NCI-H1417 (cell line): Measurements from ENCODE around the gene ITLN1.

ENCODE experiments used
- DNase-seq, 3 experiments: peaks; one replicate each; lab custom pipeline; 2025; lab: John Stamatoyannopoulos, UW

The ITLN1 gene

DNA sequence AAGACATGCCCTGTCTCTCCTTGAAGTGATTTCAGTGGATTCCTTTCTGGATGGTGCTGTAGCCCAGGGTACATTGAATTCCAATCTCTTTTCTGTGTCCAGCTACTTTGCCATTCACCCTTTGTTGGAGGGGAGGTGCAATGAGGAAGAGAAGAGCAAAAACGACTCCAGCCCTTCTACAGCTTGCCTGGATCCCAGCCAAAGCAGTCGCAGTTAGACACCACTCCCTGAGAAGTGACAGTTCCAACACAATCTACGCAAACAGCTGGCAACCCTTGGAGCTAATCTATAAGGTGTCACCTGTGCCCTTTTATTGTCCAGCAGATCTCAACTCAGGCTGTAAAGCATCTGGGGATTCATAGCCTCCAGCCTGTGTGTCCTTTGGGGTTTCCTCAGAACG lies 26.9 kb downstream of the ITLN1 start:
- DNase-seq: peak in 1 of 3 experiments; percentile 27

DNA sequence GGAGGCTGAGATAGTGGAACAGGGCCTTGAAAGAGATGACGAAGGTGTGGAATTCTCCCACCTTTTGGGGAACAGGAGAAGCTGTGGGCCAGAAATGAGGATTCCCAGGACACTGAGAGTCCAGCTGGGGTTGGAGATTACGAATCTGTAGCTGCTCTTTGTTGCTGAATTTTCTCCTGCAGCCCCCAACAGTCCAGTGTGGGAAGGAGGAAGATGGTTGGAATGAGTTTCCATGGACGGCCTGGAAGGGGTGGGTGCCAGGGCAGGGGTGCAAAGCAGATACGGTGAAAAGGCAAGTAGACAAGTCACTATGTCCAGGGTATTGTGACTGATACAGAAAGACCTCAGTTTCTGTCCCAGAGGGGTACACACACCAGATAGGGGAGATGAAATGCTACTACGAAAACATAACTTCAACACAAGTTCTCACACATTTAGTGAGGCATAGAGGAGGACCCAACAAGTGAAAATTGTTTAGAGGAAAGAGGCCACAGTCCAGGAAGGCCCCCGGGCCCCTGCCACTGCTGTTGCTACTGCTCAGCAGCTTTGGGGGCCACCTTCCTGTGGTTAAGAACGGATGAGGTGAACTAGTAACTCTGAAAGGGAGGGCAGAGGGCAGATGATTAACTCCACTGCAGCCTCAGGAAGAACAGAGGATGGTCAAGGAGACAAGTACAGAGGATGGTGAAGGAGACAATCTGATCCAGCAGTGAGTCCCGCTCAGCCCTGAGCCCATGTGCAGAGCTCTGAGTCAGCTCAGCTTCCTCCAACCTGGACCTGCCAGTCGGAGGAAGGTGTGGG lies 29.6 kb downstream of the ITLN1 start:
- DNase-seq: no peak

DNA sequence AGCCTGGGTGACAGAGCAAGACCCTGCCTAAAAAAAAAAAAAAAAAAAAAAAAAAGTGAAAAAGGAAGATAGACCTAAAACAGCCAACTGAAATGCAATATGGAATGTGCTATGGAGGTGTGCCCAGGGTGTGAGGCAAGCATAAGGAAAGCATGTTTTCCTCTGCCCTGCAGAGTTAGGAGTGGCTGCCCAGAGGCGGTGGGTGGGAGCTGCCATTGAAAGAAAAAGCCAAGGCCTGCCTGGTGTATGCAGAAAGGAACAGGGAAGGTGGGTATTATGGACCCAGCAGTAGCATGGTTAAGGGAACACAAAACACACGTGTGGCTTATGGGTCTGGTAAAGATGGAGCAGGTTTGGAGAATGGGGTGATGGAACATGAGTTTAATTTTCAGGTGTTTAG lies 31.2 kb downstream of the ITLN1 start:
- no peak for DNase-seq

DNA sequence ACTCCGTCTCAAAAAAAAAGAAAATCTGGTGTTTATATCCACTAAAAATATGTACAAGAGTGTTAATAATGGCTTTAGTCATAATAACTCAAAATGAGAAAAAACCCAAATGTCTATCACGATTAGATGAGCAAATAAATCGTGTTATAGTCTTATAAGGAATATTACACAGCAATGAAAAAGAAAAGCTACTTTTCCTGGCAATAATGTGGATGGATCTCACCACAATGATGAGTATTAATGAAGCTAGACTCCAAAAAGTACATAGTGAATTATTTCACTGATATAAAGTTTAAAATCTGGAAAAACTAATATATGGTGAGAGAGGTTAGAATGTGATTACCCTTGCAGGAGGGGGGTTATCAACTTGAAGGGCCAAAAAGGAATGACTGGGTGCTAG lies 32.0 kb downstream of the ITLN1 start:
- no peak for DNase-seq

DNA sequence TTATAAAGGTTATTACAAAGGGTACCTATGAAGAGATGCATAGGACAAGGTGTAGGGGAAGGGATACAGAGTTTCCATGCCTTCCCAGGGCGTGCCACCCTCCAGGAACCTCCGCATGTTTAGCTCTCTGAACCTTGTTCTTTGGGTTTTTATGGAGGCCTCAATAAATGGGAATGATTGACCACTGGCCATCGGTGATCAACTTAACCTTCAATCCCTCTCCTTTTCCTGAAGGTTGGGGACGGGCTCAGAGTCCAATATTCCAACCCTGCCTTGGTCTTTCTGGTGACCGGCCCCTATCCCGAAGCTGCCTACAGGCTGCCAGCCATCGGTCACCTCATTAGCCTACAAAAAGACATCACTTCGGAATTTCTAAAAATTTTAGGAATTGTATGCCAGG lies 34.0 kb downstream of the ITLN1 start:
- DNase-seq: no peak

DNA sequence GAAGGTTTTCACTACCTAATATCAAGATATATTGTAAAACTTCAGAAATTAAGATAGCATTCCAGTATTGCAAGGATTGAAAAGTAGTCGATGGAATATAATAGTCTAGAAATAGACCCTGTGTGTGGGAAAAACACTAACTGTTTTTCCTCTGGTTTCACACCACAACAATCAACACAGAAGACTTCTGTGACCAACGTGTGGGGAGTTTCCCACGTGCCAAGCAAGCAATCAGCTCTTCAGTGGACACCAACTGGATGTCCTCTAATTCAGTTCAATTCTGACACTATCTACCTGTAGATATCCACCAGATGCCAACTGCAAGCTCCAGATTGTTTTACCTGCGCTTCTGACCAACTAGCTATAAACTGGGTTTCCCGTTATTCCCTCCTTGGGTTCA lies 34.4 kb downstream of the ITLN1 start:
- no peak for DNase-seq

DNA sequence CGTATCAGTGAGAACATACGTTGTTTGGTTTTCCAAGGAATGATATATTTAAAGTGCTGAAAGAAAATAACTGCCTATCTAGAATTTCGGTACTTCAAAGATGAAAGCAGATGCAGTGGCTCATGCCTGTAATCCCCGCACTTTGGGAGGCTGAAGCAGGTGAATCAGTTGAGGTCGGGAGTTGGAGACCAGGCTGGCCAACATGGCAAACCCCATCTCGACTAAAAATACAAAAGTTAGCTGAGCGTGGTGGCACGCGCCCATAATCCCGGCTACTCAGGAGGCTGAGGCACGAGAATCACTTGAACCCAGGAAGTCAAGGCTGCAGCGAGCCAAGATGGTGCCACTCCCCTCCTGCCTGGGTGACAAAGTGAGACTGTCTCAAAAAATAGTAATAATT lies 38.7 kb downstream of the ITLN1 start:
- DNase-seq: no peak

DNA sequence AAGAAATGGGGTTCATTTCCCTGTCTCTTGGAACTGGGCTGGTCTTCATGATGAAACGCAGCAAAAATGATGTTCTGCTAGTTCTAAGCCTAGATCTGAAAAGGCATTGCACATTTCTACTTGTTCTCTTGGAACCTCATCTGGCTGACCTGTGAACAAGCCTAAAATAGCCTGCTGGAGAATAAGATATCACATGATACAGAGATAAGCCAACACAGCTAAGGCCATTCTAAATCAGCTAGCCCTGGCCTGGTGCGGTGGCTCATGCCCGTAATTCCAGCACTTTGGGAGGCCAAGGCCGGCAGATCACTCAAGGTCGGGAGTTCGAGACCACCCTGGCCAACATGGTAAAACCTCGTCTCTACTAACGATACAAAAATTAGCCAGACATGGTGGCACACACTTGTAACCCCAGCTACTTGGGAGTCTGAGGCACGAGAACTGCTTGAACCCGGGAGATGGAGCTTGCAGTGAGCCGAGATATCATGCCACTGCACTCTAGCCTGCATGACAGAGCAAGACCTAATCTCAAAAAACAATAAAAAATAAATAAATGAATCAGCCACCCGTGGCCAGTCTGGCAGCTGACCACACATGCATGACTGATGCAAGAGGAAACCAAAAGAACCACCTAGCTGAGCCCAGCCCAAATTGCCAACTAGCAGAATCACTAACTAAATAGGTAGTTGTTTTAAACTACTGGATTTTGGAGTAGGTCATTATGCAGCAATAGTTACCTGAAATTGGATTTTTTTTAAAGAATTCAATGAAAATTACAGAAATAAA lies 40.3 kb downstream of the ITLN1 start:
- DNase-seq: no peak

DNA sequence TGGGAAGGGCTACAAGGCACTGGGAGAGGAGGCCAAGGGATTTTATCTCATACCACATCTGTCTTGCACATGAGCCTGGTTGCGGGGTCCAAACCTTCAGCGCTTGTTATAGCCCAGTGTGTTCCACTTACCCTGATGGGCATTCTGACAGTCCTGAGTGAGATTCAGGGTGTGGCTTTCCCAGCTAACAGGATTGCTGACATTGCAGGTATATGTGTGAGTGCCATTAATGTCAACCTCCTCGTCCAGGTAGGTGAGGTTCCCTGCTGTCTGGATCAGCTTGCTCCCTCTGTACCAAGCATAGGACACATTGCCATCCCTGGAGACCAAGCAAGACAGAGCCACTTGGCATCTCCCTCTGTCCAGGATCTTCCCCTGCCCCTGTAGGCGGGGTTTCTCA lies 43.9 kb downstream of the ITLN1 start:
- no peak for DNase-seq

DNA sequence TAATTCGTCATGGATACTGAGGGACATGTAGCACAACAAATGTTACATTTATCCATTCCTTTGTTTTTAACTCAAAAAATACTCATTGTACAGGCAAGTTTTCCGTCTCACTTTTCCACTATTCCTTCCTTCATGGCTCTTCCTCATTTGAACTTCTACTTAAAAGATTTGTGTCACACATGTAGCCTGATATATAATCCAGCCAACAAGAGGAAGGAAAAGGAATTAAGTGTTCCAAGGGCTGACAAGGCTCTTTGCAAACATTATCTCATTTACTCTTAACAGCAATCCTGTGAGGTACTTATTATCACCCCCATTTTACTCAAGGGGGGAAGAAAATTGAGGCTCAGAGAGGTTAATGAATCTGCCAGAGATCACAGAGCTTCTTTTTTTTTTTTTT lies 45.2 kb downstream of the ITLN1 start:
- DNase-seq: no peak

DNA sequence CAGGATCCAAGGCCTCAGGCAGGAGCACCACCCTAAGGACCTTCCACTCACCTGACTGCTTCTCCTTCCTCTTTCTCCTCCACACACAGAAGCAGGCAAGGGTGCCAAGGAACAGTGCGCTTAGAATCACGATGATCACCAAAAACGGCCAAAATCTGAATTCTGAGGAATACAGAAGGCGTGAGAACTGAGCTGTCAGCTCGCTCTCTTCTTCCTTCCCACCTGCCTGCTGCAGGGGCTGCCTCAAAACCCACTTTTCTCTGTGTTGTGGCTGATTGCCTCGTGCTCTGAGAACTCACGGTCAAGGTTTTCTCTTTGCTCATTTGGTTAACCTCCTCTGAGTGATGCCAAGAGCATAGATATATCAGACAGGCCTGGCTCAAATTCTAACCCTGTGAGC lies 46.1 kb downstream of the ITLN1 start:
- DNase-seq: no peak

DNA sequence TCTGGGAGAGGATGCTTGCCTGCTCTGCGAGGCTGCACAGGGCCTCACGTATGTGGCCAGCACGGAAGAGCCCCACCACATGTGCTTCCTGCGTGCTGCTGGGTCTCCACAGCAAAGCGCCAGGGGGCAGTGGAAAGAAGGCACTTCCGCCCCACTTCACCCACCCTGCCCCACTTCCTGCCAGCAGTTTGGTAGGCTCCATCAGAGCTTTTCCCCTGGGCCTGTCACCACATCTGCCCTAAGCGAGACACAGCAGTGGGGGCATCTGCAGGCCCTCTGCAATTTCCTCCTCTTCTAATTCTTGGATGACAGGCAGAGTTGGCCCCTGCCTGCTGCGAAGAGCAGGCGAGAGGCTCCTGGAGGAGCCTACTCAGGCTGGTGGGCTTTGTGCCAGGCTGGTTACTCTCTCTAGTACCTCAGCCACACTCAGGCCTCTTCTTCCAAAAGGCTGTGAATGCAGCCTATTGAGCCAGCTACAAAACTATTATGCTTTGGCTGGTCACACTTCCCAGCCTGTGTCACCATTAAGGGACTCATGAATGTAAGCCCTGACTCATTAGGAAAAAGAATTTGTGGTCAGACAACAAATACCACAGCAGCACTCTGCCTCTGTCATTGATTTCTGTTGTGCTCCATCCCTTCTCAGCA lies 47.3 kb downstream of the ITLN1 start:
- peak in 1 of 3 experiments; percentile 73 for DNase-seq

DNA sequence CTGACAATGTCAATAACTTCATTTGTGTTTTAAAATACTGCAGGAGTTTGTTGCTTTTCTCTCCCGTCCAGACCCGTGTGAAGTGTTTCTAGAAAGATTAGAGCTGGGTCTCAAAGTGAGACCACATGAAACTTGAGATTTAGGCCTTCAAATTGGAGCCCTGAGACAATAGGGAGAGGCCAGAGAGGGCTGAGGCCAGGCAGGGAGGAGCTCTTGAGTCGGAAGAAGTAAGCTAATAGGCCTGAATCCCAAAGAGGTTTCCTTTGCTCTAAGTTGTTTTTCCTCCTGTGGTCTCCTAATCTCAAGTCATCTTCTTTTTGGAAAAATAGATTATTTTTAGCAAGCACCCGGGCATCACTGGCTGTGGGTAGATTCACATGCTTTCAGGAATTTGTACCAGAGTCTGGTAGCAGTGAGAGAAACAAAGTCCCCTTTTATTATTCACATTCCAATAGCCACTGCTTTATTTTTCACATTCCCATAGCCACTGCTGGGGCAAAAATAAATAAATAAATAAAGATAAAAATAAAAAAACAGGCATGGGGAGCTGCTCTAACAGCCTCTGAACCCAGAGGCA lies 47.9 kb downstream of the ITLN1 start:
- DNase-seq: peak in 1 of 3 experiments; percentile 17

DNA sequence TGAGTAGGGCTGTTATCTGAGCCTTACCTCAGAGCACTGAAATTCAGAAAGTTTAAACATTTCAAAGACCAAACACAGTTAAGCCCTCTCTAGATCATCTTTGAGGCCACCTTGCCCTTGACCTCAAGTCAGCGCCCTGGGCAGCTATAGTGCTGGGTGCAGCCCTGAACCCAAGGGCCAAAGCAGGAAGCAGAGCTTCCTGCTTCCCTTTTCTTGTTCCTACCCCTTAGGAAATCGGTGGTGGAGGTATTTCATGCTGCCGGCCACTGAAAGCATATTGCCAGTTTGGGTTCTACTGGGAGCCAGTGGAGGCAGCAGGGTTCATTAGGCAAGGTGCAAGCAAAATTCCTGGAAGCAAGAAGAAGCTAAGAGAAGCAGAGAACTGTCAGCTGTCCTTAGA lies 48.4 kb downstream of the ITLN1 start:
- DNase-seq: no peak

DNA sequence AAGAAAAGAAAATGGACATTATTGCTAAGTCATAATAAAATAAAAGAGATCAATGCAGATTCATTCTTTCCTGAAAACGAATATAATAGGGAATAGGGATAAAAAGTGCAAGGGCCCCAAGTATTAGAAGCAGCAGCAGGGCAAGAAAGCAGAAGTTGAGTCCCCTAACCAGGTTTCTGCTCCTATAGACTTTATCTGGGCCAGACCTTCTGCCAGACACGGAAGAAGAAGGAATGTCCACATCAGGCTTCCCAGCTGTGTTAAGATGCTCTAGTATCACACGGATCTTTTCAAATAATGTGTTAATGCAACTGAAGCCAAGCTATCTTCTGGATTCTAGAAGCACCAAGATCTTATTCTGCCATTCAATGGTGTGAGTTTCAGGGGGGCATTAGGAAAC lies 49.2 kb downstream of the ITLN1 start:
- DNase-seq: no peak

DNA sequence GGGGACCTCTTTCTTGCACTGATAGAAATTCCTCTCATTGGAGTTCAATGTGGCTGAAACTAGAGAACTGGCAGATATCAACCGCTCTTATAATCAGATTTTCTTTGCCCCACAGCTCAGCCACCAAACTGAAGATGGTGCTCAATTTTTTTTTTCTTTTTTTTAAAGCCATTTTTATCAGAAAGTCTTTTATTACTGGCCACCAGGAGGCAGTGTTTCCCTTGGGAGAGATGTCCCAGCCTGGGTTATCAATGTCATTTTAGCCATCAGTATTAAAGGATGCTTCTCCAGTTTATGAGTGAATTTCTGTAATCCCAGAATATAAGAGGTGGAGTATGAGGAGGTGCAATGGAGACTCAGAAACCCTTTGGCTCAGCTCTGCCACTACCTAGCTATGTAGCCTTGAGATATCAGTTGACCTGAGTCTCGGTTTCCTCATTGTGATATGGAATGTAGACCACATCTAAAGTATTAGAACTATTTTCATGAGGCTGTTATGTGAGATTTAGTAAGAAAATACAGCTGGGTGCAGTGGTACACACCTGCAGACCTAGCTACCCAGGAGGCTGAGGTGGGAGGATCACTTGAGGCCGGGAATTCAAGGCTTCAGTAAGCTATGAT lies 49.9 kb downstream of the ITLN1 start:
- DNase-seq: peak in 2 of 3 experiments; percentile 36 to 81

DNA sequence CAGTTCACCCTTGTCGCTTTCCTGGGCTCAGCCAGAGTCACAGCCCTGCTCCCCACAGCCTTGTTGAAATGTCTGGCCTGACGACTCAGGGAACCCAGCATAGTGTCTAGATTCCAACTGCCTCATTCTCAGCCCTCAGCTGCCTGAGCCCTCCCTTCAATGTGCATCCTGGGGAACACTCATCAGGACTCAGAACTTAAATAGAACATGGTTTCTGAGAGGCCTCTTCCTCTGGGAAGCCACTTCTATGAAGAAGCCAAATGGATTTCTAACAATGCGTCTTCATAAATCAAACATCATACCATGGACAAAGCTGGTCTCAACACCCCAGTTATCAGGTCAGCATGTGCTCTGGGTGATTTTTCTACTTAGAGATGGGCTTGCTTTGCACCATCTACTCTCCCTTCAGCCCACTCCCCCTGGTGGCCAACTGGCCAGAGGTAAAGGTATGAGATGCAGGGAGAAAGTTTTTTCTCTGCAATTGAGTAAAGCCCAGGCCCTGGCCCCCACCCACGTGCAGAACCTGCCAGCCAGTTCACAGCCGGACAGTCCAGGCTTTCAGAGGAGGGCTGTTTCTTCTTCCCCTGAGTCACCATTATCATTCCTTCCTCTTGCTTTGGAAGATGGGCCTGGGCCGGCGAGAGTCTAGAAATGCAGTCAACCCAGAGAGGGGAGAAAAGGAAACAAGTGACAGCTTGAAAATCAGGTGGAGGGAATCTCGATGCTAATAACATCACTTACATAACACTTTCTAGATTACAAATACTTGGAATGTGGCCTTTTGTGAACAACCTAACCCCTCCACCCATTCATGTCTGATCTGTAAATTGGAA lies 54.4 kb downstream of the ITLN1 start:
- peak; percentile 8 to 85 (median 44) for DNase-seq

DNA sequence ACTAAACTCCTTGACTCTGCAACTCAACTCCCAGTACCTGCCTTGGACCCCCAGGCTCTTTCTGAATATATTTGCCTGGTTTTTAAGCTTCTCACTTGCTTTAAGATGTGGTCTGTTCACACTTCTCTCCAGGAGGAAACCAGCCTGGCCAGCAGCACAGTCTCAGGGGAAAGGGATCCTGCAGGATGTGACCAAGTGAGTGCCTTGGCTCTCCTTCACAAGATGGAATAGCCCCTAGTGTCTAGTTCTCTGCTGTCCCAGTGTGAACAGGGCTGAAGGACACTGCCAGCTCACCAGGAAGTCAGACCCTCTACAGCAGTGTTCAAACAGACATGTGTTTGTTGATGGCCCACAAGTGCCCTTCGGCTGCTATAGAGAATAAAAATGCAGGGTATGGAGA lies 55.2 kb downstream of the ITLN1 start:
- DNase-seq: peak in 1 of 3 experiments; percentile 60

DNA sequence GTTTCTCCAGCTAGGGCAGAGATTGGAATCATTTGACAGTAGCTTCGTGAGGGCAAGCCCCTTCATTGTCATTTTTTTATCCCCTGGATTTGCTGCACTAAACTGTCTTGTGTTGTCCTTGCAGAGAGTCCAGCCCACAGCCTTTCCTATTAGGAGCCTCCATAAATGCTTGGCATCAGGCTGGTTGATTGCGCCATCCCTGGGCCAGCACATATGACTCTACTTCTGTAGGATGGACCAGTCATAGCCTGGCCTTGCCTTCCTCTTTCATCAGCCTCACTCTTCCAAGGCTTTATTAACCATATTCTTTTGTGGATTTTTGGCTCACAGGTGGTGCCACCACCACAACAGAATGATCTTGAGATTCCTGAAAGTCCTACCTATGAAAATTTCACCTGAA lies 57.6 kb downstream of the ITLN1 start:
- DNase-seq: no peak

DNA sequence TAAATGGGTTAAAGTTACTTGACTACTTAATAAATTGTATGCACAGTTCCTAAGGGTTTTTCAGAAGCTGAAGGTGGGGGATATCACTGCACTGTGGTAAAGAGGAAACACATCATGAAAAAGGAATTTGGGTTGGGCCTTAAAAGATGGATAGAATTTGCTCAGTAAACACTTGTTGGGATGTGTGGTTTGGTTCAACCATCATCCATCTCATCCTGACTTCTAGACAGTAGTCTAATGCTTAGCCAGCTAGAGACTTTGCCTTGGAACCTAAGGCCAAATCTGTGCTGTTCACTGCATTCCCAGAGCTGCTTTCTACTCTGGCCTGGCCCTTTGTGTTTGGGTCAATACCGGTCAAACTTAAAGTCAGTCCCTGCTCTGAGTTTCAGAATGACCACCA lies 58.4 kb downstream of the ITLN1 start:
- DNase-seq: no peak
